HFFc6 (cell line): ENCODE data around the gene ATG16L1. TPM values are rescaled to one million over a fixed set of nuclear protein-coding genes. Genes with fewer than 3 reads are reported as not detected.

ENCODE experiments used
- DNase-seq: peaks from one replicate; pipeline ENCODE4 v3.0.0-alpha.2; 2018
- H3K27ac Mint-ChIP-seq: 2 replicates; pipeline ENCODE4 v1.8.0; 2020; ENCODE audit warnings: mild to moderate bottlenecking, mixed read lengths
- H3K27me3 Mint-ChIP-seq: 2 replicates; pipeline ENCODE4 v1.8.0; 2021; ENCODE audit warnings: mild to moderate bottlenecking, moderate library complexity, mixed read lengths; ENCODE audit not compliant: insufficient read depth
- H3K36me3 Mint-ChIP-seq: 2 replicates; pipeline ENCODE4 v1.8.0; 2021; ENCODE audit warnings: low read depth, mixed read lengths
- H3K4me1 Mint-ChIP-seq: 2 replicates; pipeline ENCODE4 v1.8.0; 2020; ENCODE audit warnings: low read depth, mixed read lengths
- H3K4me3 Mint-ChIP-seq: 2 replicates; pipeline ENCODE4 v1.8.0; 2020; ENCODE audit warnings: mild to moderate bottlenecking, moderate library complexity, mixed read lengths
- H3K9me3 Mint-ChIP-seq: 2 replicates; pipeline ENCODE4 v1.8.0; 2020; ENCODE audit warnings: mild to moderate bottlenecking, mixed read lengths
- total RNA-seq, 6 experiments: library from RNA; stranded (reverse); fragmentation: NEBNext Ultra II Directional; extraction: Animal tissue kit (Norgen Biotek cat#: 25700); gene quantifications; 2 replicates in 1 of 6; 3 replicates in 5 of 6; pipeline ENCODE4 v1.2.3, GENCODE V29; 2021
- TF ChIP-seq, protein P1 (sequence below): fragments of 200-600 bp; sonication (generic); IDR thresholded peaks from 2 replicates; pipeline ENCODE4 v1.5.0; 2021; ENCODE audit warnings: antibody characterized with exemption, mild to moderate bottlenecking

ATG16L1 gene
- total RNA-seq, 6 experiments from 2014 or later: 19.7 to 22.8 (median 21.6) TPM

DNA sequence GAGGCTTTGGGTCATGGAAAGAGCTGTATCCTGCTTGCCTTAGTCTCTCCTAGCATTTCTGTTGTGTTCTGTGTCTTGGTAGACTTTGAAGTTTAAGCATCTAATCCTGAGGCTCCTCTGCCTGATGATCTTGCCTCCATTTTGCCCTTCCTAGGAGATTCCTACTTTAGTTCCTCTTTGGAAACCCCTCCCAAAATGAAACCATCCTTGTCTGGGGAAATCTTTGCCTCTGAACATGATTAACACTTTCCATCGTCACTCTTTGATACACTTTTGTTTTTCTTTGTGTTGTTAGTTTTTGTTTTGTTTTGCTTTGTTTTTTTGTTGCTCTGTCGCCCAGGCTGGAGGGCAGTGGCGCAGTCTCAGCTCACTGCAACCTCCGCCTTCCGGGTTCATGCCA, 9.2 kb downstream of the ATG16L1 start:
- H3K27me3 Mint-ChIP-seq: peaks cover 1% of the 10 kb centered on the region; the same call in 1 of the 2 replicates
- no peak overlapping the region for H3K4me3 Mint-ChIP-seq
- H3K36me3 Mint-ChIP-seq: peaks cover 42% of the 10 kb centered on the region
- DNase-seq: no peak
- no peak overlapping the region for H3K27ac Mint-ChIP-seq
- no peaks in the 10 kb centered on the region for H3K9me3 Mint-ChIP-seq
- TF ChIP-seq, protein P1, sequence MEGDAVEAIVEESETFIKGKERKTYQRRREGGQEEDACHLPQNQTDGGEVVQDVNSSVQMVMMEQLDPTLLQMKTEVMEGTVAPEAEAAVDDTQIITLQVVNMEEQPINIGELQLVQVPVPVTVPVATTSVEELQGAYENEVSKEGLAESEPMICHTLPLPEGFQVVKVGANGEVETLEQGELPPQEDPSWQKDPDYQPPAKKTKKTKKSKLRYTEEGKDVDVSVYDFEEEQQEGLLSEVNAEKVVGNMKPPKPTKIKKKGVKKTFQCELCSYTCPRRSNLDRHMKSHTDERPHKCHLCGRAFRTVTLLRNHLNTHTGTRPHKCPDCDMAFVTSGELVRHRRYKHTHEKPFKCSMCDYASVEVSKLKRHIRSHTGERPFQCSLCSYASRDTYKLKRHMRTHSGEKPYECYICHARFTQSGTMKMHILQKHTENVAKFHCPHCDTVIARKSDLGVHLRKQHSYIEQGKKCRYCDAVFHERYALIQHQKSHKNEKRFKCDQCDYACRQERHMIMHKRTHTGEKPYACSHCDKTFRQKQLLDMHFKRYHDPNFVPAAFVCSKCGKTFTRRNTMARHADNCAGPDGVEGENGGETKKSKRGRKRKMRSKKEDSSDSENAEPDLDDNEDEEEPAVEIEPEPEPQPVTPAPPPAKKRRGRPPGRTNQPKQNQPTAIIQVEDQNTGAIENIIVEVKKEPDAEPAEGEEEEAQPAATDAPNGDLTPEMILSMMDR: no peak
- no peaks in the 10 kb centered on the region for H3K4me1 Mint-ChIP-seq

GRCh38 chr2:233261819-233262555, 10.5 kb downstream of the ATG16L1 start:
- Mint-ChIP-seq H3K9me3 (no peaks in the 10 kb centered on the region), H3K27me3 (peaks cover 1% of the 10 kb centered on the region; the same call in 1 of the 2 replicates), H3K36me3 (peaks cover 52% of the 10 kb centered on the region), H3K4me1 (no peaks in the 10 kb centered on the region), H3K27ac (no peak overlapping the region), H3K4me3 (no peak overlapping the region)
- TF ChIP-seq, protein P1: no peak
- DNase-seq: no peak

DNA sequence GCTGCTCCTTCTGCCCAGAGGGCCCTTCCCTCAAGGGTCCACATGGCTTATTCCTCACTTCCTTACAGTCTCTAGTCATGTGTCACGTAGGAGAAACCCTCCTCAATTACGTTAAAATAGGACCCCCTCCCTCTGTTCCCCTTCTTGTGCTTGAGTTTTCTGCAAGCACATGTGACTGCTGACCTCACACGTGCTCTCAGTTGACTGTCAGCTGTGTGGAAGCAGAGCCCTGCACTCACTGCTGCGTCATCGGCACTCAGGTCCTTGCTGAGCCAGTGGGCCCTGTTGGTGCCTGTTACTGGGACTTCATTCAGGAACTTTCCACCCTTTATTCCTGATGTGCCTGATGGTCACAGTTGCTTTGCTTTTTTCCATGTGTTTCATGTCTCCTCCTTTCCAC, 11.1 kb downstream of the ATG16L1 start:
- DNase-seq: no peak
- Mint-ChIP-seq H3K36me3 (peaks cover 52% of the 10 kb centered on the region), H3K27ac (no peak overlapping the region), H3K9me3 (no peaks in the 10 kb centered on the region), H3K27me3 (peaks cover 1% of the 10 kb centered on the region; the same call in 1 of the 2 replicates), H3K4me3 (no peak overlapping the region), H3K4me1 (no peaks in the 10 kb centered on the region)
- TF ChIP-seq, protein P1: no peak

DNA sequence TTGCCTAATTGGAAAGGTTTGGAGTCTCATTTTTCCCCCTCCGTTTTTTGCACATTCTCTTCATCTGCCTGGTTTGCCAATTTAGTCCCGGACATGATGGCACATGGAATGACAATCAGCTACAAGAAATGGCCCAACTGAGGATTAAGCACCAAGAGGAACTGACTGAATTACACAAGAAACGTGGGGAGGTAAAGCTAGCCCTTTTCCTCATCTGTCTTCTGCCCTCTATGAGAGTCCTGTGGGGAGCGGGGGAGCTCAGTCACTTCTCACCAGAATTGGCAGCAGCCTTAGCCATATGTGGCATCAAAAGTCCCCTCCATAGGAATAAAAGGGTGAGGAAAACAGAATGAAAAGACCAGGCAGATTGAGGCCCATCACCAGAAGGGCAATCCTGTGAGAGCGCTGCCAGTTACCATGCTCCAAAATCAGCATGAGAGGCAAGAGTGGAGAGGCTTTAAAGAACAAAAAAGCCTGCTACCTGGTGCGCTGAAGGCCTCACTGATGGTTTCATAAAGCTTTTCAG, 11.6 kb downstream of the ATG16L1 start:
- DNase-seq: no peak
- H3K36me3 Mint-ChIP-seq: peaks cover 50% of the 10 kb centered on the region
- peaks cover 1% of the 10 kb centered on the region; the same call in 1 of the 2 replicates for H3K27me3 Mint-ChIP-seq
- TF ChIP-seq, protein P1: no peak
- no peak overlapping the region; the same call in 1 of the 2 replicates for H3K27ac Mint-ChIP-seq
- H3K9me3 Mint-ChIP-seq: no peaks in the 10 kb centered on the region
- H3K4me1 Mint-ChIP-seq: no peaks in the 10 kb centered on the region
- H3K4me3 Mint-ChIP-seq: no peak overlapping the region

GRCh38 chr2:233264667-233265066, 13.2 kb downstream of the ATG16L1 start:
- peaks cover 44% of the 10 kb centered on the region for H3K36me3 Mint-ChIP-seq
- no peaks in the 10 kb centered on the region for H3K4me1 Mint-ChIP-seq
- TF ChIP-seq, protein P1: no peak
- no peaks in the 10 kb centered on the region for H3K9me3 Mint-ChIP-seq
- no peak overlapping the region for H3K27ac Mint-ChIP-seq
- DNase-seq: no peak
- H3K27me3 Mint-ChIP-seq: peaks cover 1% of the 10 kb centered on the region; the same call in 1 of the 2 replicates
- H3K4me3 Mint-ChIP-seq: no peak overlapping the region
